Measurements from ENCODE around the gene RABGAP1.

Gene RABGAP1

DNA sequence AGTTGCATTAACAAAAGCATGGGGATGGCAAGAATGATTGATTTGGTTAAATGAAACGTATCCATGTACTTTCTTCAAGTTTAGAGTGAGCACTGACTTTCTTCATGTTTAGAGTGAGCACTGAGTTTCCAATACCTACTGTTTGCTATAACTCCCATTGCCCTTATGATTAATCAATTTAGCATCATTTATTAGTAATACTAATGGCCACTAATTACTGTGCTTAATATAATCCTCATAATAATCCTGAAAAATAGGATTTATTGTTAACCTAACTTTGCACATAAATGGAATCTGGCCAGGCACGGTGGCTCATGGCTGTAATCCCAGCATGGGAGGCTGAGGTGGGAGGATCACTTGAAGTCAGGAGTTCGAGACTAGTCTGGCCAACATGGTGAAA, 70.6 kb downstream of the RABGAP1 start:
- DNase-seq (ENCODE audit: insufficient read length, low spot score) (no peak), FAIRE-seq (peak; percentile 48)
- no peak for TF ChIP-seq POLR2A (IDR thresholded peaks at IDR 0.05; ENCODE audit: low read depth, low read length)

DNA sequence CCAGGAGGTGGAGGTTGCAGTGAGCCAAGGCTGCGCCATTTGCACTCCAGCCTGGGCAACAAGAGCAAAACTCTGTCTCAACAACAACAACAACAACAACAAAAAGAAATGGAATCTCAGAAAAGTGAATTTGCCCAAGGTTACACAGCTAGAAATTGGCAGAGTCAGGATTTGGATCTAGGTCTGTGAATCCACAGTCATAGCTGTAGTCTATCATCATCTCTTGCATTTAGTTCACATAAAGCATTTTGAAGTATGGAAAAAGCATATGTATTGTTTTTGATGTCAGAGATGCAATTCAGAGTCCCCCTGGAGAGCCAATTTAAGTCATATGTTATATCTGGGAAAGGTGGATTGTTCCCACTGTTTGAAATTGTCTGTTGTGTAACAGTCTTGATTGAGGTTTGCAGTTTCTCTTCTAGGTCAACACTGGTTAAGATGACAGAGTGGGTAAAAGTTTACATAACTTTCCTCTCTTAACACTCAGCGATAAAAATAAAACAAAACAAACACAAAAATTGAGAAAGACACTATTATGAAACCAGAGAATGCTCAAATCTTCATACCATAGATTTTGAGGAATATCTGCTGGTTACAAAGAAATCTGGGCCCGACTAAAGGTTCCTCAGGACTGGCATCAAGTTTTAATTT, 71.2 kb downstream of the RABGAP1 start:
- TF ChIP-seq POLR2A (IDR thresholded peaks at IDR 0.05; ENCODE audit: low read depth, low read length) = no peak
- DNase-seq (ENCODE audit: insufficient read length, low spot score) (no peak), FAIRE-seq (peak; percentile 65)

DNA sequence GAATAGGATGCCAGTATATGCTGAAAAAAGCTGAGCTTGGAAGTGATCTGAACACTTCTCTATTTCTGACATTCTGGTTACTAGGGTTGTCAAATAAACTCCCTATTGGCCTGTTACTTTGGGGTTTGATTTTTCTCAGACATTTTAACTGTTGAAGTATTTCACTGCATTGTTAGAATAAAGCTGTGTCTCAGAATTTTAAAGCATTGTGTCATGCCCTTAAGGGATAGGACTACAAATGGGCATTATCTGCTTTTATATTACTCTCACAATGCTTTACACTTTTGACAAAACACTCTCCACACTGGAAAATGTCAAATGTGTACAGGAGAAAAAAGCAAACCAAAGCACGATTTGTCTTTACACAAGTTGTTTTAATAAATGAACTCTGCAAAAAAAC, 75.8 kb downstream of the RABGAP1 start:
- FAIRE-seq (peak; percentile 91), DNase-seq (ENCODE audit: insufficient read length, low spot score) (no peak)
- TF ChIP-seq POLR2A (IDR thresholded peaks at IDR 0.05; ENCODE audit: low read depth, low read length) = no peak

DNA sequence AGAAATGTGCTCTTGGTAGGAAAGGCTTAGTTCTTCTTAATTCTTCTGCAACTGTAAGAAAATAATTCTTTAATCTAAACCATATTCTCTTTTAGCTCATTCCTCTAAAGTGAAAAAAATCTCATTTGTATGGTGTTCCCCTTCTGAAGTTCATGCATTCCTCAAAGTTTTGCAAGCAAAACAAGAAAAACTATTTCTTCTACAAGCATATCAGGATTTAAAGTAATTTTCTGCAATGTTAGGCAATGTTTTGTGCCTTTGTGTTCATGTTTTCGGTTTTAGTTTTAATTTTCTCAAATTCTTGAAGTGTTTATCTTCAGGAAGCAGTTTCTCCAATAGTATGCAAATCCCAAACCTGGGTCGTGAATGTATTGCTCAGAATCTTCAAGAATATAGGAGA, 80.0 kb downstream of the RABGAP1 start:
- no peak for TF ChIP-seq POLR2A (IDR thresholded peaks at IDR 0.05; ENCODE audit: low read depth, low read length)
- FAIRE-seq = peak; percentile 77
- DNase-seq (ENCODE audit: insufficient read length, low spot score) = no peak

DNA sequence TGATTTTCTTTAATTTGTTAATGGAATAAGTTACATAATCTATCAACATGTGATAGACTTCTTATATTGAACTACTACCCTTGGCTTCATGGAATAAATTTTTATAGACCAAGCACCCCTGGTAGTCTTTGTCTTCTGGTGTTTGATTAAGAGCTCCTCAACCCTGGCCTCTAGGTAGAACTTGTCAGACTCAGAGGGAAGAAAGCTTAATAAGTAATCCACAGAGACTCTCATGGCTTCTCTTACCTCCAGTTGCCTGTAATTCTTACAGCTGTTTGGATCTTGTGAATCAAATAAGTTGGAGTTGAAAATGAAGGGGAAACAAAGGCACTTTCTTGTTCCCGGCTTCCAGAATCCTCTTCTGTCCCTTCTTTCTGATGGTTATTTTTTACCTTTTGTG, 85.6 kb downstream of the RABGAP1 start:
- DNase-seq (ENCODE audit: insufficient read length, low spot score) = no peak
- TF ChIP-seq POLR2A (IDR thresholded peaks at IDR 0.05; ENCODE audit: low read depth, low read length) = no peak
- no peak for FAIRE-seq

DNA sequence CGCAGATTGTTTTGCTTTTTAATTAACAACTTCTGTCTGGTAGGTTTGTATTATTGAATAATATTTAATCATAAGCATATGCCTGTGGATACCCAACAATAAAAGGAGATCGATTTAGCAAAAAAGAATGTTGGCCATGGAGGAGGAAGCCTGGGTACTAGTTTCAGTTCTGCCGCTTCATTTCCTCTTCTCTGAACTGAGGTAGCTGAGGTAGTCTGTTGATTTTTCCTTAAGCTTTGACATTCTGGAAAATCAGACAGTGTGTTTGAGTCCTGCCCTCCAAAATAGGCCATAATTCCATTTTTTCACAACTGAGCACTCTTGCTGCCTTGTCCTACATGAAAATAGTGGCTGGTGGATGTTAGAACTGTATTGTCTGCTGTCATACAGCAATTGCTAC, 86.7 kb downstream of the RABGAP1 start:
- peak; percentile 48 for FAIRE-seq
- DNase-seq (ENCODE audit: insufficient read length, low spot score) = no peak
- no peak for TF ChIP-seq POLR2A (IDR thresholded peaks at IDR 0.05; ENCODE audit: low read depth, low read length)

DNA sequence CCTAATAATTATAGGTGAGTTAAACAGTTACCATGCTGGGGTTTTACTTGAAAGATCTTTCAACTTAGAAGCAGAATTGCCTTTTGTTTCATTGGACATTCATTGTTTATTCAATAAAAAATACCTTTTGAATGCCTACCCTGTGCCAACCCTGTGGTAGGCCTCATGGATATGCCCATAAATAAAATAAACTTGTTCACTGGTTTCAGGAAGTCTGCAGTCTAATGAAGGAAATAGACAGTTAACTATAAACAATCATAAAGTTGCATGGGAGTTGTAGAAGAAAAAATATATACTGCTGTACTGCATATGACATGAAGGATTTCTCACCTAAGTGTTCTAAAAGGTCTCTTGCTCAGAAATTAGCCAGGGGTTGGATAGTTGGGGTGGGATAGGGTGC, 87.3 kb downstream of the RABGAP1 start:
- DNase-seq (ENCODE audit: insufficient read length, low spot score) (no peak), FAIRE-seq (no peak)
- TF ChIP-seq POLR2A (IDR thresholded peaks at IDR 0.05; ENCODE audit: low read depth, low read length) = no peak

DNA sequence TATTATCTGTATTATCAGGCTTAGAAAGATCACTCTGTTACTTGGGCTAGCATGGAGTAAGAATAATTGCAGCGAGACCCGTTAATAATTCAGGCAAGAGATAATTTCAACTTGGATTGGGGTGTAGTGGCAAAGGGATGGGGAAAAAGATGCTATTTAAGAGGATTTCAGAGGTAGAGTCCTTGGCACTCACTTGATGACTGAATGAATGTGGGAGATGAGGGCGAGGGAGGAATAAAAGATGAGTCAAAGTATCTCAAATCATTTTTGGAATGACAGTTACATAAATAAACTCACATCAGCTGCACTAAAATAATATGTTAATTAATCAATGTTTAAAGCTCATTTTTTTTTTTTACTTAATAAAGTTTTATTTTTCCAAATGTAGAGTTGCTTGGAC, 88.2 kb downstream of the RABGAP1 start:
- FAIRE-seq (peak; percentile 50), DNase-seq (ENCODE audit: insufficient read length, low spot score) (no peak)

DNA sequence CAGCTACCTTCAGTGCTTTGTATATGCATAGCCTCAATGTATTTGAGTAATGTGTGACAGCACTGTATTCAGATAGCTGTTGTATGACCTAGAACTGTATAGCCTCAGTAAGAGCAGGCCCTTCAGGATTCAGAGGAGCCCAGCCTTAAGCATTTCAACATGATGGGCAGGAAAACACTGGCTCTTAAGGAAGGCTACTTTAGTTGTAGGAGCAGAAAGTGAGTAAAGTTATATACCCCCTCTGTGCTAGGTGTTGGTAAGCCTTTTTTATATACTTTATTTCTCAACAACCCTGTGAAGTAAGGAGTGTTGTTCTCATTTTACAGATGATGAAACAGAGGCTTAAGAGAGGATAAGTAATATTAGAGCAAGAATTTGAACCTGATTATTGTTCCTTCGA, 91.1 kb downstream of the RABGAP1 start:
- peak; percentile 75 for FAIRE-seq
- DNase-seq (ENCODE audit: insufficient read length, low spot score) = no peak
- TF ChIP-seq POLR2A (IDR thresholded peaks at IDR 0.05; ENCODE audit: low read depth, low read length) = no peak

More for the DNA sequence above, 88.2 kb downstream of the RABGAP1 start:
- no peak for TF ChIP-seq POLR2A (IDR thresholded peaks at IDR 0.05; ENCODE audit: low read depth, low read length)

DNA sequence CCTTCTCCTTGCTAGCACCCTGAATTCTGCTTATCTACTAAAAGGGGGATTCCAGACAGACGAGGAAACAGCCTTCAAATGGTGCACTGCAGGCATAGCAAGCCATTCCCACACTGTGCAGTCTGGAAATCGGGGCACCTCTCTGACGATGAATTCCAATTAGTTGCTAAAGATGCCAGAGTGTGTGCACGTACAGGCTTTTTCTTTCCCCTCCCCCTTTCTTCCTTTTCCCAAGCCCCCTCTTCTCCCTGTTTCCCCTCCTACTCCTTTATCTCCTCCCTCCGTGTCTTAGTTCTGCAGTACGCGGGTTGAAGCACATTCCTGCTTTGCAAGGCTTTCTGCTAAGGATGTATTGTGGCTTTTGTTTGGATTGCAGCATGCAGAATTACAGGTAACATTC, 92.5 kb downstream of the RABGAP1 start, which contains the start of gene GPR21:
TSS of gene GPR21 (plus strand) at position 316 of the 400 bp plus-strand sequence. CDS start 900 bp downstream, outside the sequence.
- no peak for TF ChIP-seq POLR2A (IDR thresholded peaks at IDR 0.05; ENCODE audit: low read depth, low read length)
- DNase-seq (ENCODE audit: insufficient read length, low spot score) = no peak
- FAIRE-seq = no peak

DNA sequence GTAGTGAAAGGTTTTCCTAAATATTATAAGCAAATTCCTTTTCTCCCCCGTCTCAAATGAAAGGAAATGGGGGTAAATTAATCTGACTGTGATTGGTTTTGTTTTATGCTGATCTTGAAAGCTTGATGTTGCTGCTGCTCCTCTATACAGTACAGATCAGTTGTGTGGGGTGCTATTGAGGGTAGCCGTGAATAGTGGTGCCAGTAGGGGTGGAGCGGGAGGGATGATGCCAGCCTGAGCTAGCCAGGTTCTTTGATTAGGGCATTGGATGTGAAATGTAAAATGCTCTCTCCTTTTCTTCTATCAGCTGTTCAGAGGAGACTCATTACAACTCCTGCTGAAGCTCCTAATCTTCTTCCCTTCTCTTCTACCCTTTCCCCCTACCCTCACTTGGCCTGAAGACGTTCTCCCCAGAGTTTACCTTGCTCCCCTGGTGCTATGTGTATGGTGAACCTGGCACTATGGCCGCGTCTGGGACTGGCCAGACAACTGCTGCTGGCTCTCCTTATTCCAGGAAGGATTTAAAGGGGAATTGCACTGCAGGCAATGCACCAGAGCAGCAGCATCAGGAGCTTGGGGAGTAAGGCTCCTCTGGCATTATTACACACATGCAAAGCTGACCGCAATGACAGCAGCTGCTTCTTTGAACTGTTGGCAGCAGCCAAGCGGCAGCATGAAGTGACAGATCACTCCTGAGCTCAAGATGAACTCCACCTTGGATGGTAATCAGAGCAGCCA, 93.2 kb downstream of the RABGAP1 start:
- DNase-seq (ENCODE audit: insufficient read length, low spot score) = no peak
- no peak for TF ChIP-seq POLR2A (IDR thresholded peaks at IDR 0.05; ENCODE audit: low read depth, low read length)
- no peak for FAIRE-seq

DNA sequence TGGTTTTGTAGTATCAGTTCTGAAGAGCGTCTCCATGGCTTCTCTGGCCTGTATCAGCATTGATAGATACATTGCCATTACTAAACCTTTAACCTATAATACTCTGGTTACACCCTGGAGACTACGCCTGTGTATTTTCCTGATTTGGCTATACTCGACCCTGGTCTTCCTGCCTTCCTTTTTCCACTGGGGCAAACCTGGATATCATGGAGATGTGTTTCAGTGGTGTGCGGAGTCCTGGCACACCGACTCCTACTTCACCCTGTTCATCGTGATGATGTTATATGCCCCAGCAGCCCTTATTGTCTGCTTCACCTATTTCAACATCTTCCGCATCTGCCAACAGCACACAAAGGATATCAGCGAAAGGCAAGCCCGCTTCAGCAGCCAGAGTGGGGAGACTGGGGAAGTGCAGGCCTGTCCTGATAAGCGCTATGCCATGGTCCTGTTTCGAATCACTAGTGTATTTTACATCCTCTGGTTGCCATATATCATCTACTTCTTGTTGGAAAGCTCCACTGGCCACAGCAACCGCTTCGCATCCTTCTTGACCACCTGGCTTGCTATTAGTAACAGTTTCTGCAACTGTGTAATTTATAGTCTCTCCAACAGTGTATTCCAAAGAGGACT, 94.2 kb downstream of the RABGAP1 start:
- no peak for DNase-seq (ENCODE audit: insufficient read length, low spot score)
- FAIRE-seq = peak; percentile 82
- TF ChIP-seq POLR2A (IDR thresholded peaks at IDR 0.05; ENCODE audit: low read depth, low read length) = no peak

DNA sequence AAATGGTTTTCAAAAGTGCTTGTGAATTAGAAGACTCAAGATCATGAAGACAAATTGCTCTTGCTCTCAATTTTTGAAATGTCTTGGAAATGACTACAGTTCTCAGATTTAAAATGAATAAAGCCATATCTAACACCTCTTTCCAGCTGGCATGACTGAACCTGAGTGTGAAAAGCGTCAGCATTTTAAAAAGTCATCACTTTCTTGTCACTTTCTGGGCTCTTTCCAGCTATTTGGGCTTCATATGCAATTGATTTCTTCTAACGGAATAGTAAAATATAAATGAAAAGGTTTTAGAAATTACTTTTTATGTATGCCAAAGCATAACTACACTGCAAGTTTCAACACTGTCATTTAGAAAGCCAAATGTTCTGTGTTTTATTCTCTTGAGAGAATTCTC, 95.0 kb downstream of the RABGAP1 start:
- no peak for DNase-seq (ENCODE audit: insufficient read length, low spot score)
- FAIRE-seq = no peak
- no peak for TF ChIP-seq POLR2A (IDR thresholded peaks at IDR 0.05; ENCODE audit: low read depth, low read length)

DNA sequence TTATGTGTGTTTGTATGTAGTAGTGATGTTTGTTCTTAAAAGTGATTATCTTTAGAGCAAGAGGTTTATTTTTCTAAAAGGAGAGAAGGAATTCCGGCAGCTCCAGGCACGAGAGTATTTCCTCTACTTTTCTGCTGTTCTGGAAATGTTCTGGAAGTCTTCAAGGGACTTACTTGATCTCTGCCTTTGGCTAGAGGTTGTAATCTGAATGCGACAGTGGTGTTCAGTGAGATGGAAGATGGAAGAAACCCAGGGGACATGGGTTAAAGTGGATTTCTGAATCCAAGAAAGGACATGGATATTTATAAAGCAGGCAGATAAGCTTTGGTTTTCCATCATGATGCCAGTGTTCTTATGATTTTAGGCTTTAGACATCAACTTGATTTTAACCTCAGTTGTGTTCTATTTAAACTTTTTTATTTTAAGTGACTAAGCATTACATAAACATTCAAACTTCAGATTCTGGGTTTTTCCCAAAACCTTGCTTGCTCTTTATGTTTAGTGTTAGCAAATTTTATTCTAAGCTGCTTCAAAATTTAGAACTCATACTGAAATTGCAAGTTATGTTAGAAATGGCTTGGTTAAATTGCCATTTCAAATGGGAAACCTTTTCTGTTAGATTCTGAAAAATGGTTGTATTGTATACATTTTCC, 96.2 kb downstream of the RABGAP1 start:
- no peak for DNase-seq (ENCODE audit: insufficient read length, low spot score)
- FAIRE-seq = peak; percentile 92

More for the DNA sequence above, 96.2 kb downstream of the RABGAP1 start:
- no peak for TF ChIP-seq POLR2A (IDR thresholded peaks at IDR 0.05; ENCODE audit: low read depth, low read length)

Data from H54 (cell line).